H1 (cell line): ENCODE data around the gene ARL11.

ENCODE experiments used
- CHD2 ChIP-seq: IDR thresholded peaks from 2 replicates; pipeline ENCODE4 v1.6.1; 2012; ENCODE audit warnings: low read length, improper control_type of control experiment
- CREB1 ChIP-seq: IDR thresholded peaks from 2 replicates; pipeline ENCODE4 v1.6.1; 2012; ENCODE audit warnings: inconsistent platforms
- EZH2 ChIP-seq: fragments of 200-600 bp; sonication (generic); IDR thresholded peaks from 2 replicates; pipeline ENCODE4 v1.7.1; 2012; ENCODE audit warnings: low read depth, mild to moderate bottlenecking, moderate library complexity, low read length, inconsistent platforms; ENCODE audit not compliant: severe bottlenecking
- HDAC6 ChIP-seq: IDR thresholded peaks from one replicate; pipeline ENCODE4 v1.7.1; 2012; ENCODE audit warnings: low read depth, mild to moderate bottlenecking, inconsistent platforms, low read length, moderate library complexity
- MAFK ChIP-seq: IDR thresholded peaks from 2 replicates; pipeline ENCODE4 v1.6.1; 2012; ENCODE audit warnings: low read depth, mild to moderate bottlenecking, improper control_type of control experiment, low read length
- MAX ChIP-seq: IDR thresholded peaks from 2 replicates; pipeline ENCODE4 v1.6.1; 2012; ENCODE audit warnings: inconsistent platforms
- POLR2A ChIP-seq, 2 experiments: IDR thresholded peaks; 1 replicate in 1 of 2; 2 replicates in 1 of 2; pipeline ENCODE4 v1.6.1; 2011; ENCODE audit warnings: low read depth in 2 of 2, low read length in 2 of 2, mild to moderate bottlenecking in 2 of 2; ENCODE audit errors: control extremely low read depth in 1 of 2
- POLR2AphosphoS5 ChIP-seq: IDR thresholded peaks from 2 replicates; pipeline ENCODE4 v1.6.1; 2011; ENCODE audit warnings: low read depth, low read length
- SUZ12 ChIP-seq: fragments of 200-600 bp; sonication (generic); IDR thresholded peaks from 2 replicates; pipeline ENCODE4 v1.6.1; 2012; ENCODE audit warnings: mild to moderate bottlenecking, inconsistent platforms, low read length, moderate library complexity, mixed read lengths
- ZNF274 ChIP-seq: IDR thresholded peaks from 2 replicates; pipeline ENCODE4 v1.7.0; 2012; ENCODE audit warnings: low read length, borderline replicate concordance; ENCODE audit errors: extremely low read depth
- TF ChIP-seq, protein P1 (sequence below), 3 experiments: IDR thresholded peaks; 1 replicate in 2 of 3; 2 replicates in 1 of 3; pipeline versions ENCODE4 v1.5.1 to v1.6.1; 2011; ENCODE audit warnings: low read length in 3 of 3, mild to moderate bottlenecking in 3 of 3, inconsistent platforms in 2 of 3, low read depth in 1 of 3, moderate library complexity in 1 of 3; ENCODE audit not compliant: insufficient read depth in 1 of 3; ENCODE audit errors: control extremely low read depth in 1 of 3

DNA sequence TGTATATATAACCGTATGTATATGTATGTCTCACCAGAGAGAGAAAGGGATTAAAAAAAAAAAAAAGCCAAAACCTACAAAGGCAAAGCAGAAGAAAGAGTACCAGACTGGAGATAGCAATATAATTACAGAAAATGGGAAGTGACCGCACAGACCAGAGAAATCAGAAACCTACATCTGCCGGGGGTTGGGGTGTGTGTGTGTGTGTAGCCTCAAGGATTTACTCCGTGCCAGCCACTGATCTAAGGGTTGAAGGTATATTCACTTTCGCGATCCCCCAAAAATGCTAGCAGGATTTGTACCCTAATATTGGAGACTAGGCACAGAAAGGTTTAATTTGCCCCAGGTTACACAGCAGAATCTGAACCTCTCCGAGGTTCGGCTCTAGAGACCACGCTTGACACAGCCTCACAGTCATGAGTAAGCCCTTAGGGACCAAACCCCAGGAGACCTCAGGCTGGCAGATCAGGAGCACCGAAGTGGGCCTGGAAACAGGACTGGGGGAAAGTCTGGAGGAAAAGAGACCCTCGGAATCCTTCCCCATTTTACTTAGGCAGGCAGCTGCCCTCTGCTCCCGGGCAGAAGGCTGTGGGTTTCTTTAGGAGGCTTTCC, 14.8 kb downstream of the ARL11 start:
- no peak for TF ChIP-seq MAX
- no peak for TF ChIP-seq MAFK
- no peak for TF ChIP-seq CHD2
- no peak for TF ChIP-seq ZNF274
- TF ChIP-seq, protein P1, sequence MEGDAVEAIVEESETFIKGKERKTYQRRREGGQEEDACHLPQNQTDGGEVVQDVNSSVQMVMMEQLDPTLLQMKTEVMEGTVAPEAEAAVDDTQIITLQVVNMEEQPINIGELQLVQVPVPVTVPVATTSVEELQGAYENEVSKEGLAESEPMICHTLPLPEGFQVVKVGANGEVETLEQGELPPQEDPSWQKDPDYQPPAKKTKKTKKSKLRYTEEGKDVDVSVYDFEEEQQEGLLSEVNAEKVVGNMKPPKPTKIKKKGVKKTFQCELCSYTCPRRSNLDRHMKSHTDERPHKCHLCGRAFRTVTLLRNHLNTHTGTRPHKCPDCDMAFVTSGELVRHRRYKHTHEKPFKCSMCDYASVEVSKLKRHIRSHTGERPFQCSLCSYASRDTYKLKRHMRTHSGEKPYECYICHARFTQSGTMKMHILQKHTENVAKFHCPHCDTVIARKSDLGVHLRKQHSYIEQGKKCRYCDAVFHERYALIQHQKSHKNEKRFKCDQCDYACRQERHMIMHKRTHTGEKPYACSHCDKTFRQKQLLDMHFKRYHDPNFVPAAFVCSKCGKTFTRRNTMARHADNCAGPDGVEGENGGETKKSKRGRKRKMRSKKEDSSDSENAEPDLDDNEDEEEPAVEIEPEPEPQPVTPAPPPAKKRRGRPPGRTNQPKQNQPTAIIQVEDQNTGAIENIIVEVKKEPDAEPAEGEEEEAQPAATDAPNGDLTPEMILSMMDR (IDR thresholded peaks at IDR 0.05; ENCODE audit: control extremely low read depth in 1 of 3, insufficient read depth in 1 of 3, low read depth in 1 of 3, low read length in 3 of 3), result no peak
- TF ChIP-seq EZH2, result no peak
- no peak for TF ChIP-seq POLR2A (IDR thresholded peaks at IDR 0.05; ENCODE audit: control extremely low read depth in 1 of 2, low read depth in 2 of 2, low read length in 2 of 2)
- no peak for TF ChIP-seq SUZ12
- no peak for TF ChIP-seq POLR2AphosphoS5
- no peak for TF ChIP-seq CREB1
- no peak for TF ChIP-seq HDAC6
